ENCODE data around the gene GID8. TPM values are rescaled to one million over a fixed set of nuclear protein-coding genes. Genes with fewer than 3 reads are reported as not detected.

The GID8 gene
- total RNA-seq, 2 donors from 2014 or later = 16.8 to 18.7 TPM

- Histone ChIP-seq H3K9me3 (no peaks in the 10 kb centered on the region), H3K36me3 (no peaks in the 10 kb centered on the region), H3K4me1 (peaks cover 0 to 43% of the 10 kb centered on the region in 2 donors), H3K27ac (peak overlapping the region; percentile 27 to 29), H3K27me3 (no peaks in the 10 kb centered on the region), H3K4me3 (no peak overlapping the region)
- no peak for TF ChIP-seq CTCF (IDR thresholded peaks at IDR 0.05)
- no peak for DNase-seq (ENCODE audit: low spot score)
Observed at GRCh38 chr20:62955519-62956386, 17.8 kb downstream of the GID8 start.

- Histone ChIP-seq H3K36me3 (no peaks in the 10 kb centered on the region), H3K27ac (peak overlapping the region; percentile 27 to 29), H3K27me3 (no peaks in the 10 kb centered on the region), H3K4me1 (peaks cover 0 to 43% of the 10 kb centered on the region in 2 donors), H3K9me3 (no peaks in the 10 kb centered on the region), H3K4me3 (no peak overlapping the region)
- no peak for TF ChIP-seq CTCF (IDR thresholded peaks at IDR 0.05)
- DNase-seq (ENCODE audit: low spot score) = no peak
Observed at GRCh38 chr20:62956387-62957135, 18.6 kb downstream of the GID8 start.

GRCh38 chr20:62957136-62958117, 19.5 kb downstream of the GID8 start:
- DNase-seq (ENCODE audit: low spot score) = no peak

GRCh38 chr20:62958388-62959100, 20.6 kb downstream of the GID8 start:
- Histone ChIP-seq H3K9me3 (no peaks in the 10 kb centered on the region), H3K4me1 (peaks cover 0 to 23% of the 10 kb centered on the region in 2 donors), H3K36me3 (no peaks in the 10 kb centered on the region), H3K27me3 (no peaks in the 10 kb centered on the region), H3K4me3 (no peak overlapping the region), H3K27ac (no peak overlapping the region)
- no peak for DNase-seq (ENCODE audit: low spot score)
- no peak for TF ChIP-seq CTCF (IDR thresholded peaks at IDR 0.05)

More at GRCh38 chr20:62957136-62958117, 19.5 kb downstream of the GID8 start:
- no peaks in the 10 kb centered on the region for H3K36me3 ChIP-seq
- H3K4me1 ChIP-seq = peaks cover 0 to 34% of the 10 kb centered on the region in 2 donors
- no peak overlapping the region for H3K27ac ChIP-seq
- H3K4me3 ChIP-seq = no peak overlapping the region
- TF ChIP-seq CTCF (IDR thresholded peaks at IDR 0.05) = no peak
- H3K27me3 ChIP-seq = no peaks in the 10 kb centered on the region
- no peaks in the 10 kb centered on the region for H3K9me3 ChIP-seq
